Kidney tubule cell (primary cell): ENCODE measurements around the gene SULF2.

Experiments
- DNase-seq: peaks from one replicate; pipeline ENCODE4 v3.0.0-alpha.2; 2018; ENCODE audit warnings: low spot score

The SULF2 gene

DNA sequence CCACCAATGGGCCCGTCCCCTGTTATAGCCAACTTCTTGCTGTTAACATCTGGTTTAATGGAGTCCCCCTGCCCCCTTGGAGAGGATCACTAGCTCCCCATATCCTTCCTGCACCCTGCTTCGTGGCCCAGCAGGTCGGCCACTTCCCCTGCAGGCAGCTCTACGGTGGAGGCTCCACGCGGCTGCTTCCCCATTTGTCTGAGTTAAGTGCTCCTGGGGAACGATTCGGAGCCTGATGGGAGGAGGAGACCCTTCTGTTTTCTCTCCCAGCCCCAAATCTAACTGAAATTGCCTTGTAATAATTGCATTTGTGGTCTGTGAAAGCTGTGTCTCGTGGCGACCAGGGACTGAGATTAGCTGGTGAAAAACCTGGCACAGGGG lies 74.6 kb downstream of the SULF2 start:
- no peak for DNase-seq

DNA sequence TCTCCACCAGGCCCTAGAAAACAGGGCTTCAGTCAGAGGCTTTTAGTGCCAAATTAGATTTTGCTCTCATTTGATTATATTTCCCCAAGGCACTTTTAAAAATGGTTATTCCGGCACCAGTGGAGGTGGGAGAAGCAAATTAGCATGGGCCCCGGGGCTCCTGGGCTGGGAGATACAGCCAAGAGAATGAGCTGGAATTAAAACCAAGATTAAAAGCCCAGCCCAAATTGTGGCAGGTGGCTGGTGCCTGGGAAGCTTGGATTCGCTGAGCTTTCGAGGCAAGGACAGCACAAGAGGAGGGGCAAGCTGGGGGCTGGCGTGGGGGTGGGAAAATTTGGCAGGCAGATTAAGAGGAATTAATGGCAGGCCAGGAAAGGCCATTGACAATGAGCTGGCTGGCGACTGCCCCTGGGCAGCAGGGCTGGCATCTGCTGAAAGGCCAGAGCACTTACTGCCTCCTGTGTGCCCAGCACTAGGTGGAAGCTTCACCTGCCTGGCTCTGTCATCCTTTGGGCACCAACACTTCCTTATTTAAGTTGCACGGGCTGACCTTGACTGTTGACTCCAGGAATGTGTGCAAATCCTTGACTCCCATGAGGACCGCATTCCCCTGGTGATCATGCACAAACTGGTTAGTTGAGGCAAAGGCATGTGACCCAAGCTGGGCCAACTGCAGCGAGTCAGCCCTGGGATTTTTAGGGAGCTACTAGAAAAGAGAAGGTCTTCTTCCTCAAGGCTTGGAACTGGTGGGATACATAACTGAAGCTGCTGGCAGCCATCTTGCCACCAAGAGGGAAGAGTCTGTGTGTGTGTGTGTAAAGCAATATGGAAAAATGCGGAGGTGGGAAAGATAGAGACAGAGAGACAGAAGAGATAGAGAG lies 76.1 kb downstream of the SULF2 start:
- DNase-seq = no peak

DNA sequence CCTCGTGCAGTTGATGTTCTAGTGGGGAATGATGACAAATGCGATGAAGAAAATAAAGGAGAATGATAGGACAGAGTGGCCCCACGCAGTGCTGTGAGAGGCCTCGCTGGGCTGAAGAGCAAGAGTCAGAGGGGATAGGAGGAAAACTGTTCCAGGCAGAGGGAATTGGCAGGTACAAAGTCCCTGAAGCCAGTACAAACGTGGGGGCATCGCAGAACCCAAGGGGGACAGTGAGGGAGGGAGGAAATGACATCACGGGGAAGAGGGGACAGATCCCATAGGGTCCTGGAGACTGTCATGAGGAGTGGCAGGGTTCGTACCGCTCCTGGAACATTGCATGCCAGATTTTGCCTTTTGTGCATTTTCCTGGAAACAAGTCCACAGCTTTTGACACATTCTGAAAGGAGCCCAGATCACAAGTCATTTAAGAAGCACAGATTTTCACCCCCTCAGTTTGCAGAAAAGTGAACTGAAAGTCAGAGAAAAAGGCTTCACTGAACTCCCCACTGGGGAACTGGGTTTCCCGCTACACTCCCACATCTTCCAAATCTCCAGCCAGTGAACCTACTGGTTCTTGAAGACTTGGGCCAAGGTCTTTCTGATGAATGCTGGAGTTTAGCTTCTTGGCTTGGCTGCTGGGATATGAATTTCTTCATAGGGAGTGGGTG lies 77.0 kb downstream of the SULF2 start:
- no peak for DNase-seq

DNA sequence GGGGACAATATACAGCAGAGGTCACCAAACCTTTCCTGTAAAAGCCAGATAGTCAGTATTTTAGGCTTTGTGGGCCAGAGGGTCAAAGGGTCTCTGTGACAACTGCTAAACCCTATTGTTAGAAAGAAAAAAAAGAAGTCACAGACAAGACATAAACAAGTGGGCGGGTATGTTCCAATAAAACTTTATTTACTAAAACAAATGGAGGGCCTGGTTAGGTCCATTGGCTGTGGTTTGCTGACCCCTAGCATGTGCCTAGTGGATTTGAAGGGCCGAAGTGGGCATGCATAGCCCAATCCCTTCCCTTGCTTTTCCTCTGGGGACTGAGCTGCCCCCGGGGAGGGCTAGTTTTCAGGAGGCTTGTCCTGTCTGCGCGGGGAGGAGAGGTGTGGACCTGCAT lies 78.9 kb downstream of the SULF2 start:
- DNase-seq = no peak

DNA sequence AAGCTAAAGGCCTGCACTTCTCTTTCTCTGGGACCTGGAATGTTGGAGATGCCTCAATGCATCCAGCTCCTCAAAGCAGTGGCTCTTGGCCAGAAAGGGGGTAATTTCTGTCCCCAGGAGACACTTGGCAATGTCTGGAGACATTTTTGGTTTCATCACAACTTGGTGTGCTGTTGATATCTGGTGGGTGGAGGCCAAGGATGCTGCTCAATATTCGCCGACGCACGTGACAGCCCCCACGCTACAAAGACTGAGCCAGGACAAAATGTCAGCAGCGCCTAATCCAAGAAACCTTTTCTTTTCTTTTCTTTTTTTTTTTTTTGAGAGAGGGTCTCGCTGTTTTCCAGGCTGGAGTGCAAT lies 79.8 kb downstream of the SULF2 start:
- no peak for DNase-seq

DNA sequence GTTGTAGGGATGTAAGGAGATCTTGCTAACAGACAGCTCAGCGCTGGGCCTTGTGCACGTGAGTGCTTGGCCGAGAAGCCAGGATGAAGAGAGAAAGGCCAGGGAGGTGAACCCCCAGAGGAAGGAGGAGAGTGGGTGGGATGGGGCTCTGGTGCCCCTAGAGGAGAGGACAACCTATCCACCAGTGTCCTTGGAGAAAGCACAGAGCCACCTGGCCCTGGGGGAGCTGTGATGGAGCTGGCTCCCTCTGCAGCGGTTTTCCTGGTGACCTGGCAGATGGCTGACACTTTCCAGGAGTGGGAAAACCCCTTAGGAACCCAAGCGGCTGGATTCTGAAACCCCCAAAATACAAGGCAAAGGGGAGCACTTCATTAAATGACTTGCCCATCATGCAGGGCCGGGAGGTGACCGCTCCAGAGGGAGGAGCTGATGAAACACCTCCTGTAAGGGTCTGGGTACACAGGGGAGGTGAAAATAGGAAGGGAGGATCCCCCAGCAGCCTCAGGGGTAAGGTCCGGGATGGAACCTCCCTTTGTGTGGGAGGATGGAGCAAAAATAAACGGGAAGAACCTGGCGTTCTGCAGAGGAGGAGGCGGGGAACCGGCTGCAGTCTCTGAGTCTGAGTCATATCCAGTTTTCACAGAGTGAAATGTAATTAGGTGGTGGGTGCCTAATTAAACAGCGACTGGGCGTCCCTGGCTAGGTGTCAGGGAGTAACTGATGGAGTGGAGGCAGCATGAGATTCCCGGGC lies 80.4 kb downstream of the SULF2 start:
- DNase-seq = no peak

DNA sequence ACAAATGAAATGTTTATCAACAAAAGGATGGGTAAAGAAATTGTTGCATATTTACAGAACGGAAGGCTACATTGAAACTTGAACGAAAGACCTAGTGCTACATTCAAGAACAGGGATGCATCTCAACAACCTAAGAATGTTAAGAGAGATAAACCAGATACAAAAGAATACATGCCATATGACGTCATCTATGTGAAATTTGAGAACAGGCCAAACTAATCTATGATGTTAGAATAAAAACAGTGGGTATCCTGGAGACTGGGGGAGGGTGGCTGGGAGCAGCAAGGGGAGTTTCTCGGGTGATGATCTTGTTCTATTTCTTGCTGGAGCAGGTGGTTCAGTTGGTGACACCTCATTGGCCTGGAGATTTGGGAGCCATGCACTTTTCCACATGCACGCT lies 81.5 kb downstream of the SULF2 start:
- no peak for DNase-seq

DNA sequence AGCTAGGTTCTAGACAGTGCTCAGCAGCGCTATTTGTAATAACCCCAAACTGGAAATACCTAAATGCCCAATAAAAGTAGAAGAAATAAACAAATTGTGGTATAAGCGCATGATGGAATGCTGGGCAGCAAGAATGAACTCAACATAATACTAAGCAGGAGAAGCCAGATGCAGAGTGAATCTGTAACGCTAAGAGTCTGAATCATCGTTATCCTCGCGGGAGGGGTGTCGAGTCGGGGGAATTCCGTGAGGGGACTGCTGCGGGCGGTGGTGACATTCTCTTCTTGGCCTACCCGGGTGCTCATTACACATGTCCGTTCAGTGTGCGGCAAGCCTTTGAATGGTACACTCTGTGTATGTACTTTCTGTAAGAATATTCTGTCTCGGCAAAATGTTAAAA lies 83.7 kb downstream of the SULF2 start:
- no peak for DNase-seq

DNA sequence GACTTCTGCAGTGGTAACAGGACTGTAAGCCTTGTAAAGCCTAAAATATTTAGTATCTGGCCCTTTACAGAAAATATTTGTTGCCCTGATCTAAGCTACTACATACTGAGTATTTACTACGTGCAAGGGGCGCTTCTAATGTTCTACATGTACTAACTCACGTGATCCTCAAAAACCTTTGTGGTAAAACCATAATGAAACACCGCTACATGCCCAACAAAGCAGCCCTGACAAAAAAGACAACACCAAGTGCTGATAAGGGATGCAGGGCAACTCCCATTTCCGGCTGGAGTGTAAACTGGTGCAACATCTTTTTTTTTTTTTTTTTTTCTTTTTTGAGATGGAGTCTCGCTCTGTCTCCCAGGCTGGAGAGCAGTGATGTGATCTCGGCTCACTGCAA lies 85.0 kb downstream of the SULF2 start:
- no peak for DNase-seq

DNA sequence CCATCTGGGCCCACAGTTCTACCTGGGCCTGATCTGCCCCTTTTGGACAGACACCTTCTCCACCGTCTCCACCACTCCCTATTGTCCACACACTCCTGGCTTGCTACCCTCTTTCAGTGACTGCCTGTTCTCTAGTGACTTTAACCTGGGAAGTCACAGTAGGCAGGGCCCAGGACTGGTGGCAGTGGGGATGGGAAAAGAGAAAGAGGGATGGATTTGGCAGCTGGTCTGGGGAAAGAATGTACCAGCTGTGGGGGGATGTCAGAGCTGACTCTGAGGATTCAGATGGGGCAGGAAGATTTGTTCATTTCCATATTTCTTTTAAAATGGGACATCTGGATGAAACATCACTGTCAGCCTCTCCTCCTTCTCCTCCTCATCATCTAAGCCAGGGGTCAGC lies 85.5 kb downstream of the SULF2 start:
- no peak for DNase-seq

DNA sequence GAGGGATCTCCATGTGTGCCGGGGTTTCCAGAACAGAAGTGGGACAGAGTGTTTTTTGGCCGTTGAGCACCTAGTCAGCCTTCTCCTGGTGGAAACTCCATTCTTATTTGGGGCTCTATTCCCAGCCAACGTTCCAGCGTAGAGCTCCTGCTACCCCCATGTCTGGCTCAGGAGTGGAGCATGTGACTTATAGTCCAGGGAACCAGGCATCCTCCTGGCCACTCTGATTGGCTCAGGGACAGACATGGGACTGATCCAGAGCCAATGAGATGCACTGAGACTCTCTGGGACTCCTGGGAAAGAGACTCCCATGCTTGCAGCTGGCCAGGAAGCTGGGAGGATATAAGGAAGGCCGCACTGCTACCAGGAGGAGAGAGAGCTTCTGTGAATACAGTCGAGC lies 87.1 kb downstream of the SULF2 start:
- DNase-seq = no peak

DNA sequence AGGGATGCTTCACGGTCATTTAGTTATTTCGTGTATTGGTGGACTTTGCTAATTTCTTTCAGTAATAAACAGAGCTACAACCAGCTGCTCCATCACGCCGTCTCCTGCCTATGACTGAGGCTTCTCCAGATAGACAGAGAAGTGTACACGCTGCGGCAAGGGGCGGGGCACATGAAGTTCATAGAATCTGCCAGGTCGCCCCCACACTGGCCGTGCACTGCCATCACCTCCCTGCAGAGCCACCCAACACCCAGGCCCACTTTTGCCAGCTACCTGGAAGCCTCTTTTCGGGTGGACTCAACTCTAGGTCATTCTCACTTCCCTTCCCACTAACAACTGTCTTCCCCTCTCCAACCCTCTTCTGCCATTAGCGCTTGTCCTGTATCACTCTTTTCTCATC lies 88.4 kb downstream of the SULF2 start:
- no peak for DNase-seq

DNA sequence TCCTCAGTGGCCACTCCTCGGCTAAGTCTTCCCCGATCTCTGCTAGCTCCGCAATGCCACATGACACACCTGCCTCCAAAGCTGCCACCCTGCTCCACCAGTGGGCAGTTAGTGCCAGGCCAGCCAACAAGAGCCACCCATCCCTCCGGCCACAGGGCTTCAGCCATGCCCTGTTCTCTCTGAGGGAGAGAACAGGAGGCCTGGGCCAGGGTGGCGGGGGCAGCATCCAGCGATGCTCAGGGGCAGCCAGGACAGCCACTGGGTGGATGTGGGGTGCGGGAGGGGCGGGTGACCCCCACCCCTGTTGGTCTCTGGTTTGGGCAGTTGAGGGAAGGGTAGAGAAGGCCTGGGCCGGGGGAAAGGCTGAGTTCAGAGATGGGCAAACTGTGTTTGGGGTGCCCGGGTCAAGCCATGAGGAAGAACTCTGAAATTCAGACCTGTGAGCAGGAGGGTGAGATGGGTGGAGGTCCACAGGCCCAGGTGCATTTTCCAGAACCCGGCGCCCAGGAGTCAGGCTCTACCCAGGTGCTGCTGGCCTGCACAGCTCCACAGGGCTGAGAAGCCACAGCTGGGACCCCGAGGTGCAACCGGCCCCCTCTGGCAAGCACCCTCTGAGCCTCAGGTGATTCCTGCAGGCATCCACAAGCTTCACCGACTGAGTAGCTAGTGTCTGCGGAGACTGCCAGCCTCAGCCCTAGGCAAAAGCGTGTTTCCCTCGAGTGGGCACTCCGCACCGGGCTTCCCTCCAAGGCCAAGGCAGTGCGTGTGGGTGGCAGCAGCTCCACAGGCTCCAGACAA lies 91.1 kb downstream of the SULF2 start:
- no peak for DNase-seq

DNA sequence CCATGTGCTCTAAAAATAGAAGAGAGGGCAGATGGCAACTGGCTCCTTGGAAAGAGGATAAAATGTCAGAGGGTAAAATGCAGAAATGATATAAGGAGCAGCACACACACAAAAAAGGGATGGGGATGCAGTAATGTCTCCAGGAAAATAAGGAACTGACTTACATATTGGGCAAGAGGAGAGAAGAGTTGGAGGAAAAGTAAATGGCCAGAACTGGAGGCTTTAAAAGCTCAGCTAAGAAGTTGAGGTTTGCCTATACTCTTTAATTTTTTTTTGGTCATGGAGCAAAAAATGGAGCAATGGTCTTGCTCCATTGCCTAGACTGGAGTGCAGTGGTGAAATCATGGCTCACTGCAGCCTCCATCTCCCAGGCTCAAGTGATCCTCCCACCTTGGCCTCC lies 93.7 kb downstream of the SULF2 start:
- peak; percentile 25 for DNase-seq

DNA sequence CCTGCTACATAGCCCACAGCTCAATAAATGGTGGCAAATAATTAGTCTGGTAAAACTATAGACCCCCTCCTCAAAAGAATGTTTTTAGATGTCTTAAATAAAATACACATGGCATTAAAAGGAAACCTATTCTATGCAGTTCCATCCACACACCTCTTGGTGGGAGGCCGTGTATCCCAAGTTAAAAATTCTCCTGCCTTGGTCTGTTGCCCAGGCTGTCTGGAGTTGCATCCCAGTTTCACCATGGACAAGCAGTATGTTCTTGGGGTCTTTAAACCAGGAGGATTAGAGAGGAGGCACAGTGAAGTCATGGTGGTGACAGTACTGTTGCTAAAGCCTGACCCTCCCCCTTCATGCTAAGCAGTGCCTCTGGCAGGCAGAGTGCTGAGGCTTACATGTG lies 95.5 kb downstream of the SULF2 start:
- peak; percentile 5 for DNase-seq

DNA sequence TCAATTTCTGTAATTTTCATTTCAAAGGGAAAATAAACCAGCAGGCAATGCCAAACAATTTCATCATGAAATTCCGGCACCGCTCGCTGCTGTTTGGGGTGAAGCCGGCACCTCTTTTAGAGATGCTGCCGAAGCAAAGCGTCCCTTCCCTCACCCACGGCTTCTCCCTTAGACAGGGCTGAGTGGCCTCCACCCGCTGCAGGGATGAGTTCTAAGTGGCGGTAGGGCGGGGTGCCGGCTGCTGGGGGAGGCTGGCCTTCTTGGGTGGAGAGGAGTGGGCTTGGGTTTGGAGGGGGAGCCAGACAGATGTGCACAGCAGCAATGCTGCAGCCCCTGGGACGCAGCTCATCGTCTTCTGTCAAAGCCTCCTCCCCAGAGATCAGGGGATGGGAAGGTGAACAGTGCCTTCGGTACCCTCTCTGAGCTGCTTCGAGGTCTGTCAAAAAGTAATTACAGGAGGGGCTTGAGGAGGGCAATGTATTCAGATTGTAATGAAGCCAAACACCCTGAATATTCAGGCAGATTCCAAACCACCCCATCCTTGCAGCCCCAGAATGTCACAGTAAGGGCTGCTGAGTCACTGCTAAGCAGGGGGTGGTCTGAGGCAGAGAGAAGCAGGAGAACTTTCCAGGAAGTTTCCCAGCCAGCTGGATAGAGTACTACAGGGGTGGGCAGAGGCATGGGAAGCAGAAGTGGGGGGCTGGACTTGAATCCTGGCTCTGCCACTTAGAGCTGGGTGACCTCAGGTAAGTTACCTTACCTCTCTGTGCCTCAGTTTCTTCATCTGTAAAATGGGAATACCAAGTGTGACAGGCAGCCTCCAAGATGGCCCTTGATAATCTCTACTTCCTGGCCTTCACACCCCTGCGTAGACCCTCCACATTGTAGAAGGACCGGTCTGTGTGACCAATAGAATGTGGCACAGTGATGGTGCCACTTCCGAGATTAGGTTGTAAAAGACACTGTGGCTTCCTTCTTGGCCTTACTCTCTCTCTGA lies 96.6 kb downstream of the SULF2 start:
- peak; percentile 22 for DNase-seq

DNA sequence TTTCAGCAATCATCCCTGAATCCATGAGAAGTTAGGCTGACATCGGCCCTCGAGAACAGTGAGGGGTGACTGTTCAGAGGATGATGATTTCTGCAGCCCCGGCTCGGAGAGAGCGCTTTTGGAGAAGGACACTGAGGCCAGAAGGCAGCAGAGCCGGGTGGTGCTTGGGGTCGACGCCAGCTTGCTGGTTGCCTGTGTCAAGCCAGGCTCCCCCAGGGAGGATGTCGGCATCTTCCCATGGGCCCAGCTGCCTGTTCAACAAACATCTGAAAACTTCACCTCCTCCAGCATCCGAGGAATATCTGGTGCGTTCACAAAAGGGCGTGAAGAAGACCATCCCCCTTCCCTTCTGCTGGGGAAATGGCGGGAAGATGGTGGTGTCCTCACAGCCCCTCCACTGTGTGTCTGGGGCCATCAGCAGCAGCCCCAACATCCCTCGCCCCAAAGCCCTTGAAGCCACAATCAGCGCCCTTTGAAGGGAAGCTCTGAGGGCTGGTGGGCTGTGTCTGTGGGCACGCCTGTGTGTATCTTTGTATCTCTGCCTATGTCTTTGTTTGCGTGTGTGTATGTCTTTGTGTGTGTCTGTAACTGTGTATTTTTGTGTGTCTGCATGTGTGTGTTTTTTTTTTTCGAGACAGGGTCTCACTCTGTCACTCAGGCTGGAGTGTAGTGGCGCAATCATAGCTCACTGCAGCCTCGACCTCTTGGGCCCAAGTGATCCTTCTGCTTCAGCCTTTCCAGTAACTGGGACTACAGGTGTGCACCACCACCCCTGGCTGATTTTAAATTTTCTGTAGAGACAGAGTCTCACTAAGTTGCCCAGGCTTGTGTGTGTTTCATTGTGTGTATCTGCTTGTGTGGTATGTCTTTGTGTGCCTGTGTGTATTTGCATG lies 97.9 kb downstream of the SULF2 start:
- DNase-seq = no peak

DNA sequence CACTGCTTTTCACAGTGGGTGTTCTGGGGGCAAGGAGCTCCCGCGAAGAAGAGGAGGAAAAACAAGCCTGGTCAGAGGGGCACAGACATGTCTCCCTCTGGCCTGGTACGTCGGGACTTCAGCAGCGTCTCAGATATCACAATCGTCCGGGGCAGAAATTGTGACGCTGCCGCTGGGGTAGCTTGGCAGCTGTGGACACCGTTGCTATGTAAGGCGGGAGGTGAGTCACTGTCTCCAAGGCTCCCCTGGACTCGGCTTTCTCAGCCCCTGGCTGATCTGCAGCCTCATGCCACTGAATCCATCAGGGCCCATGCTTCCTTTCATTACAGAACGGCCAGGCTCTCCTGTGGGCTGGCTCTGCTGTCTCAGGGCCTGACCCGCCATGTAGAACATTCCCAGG lies 98.7 kb downstream of the SULF2 start:
- peak; percentile 47 for DNase-seq

DNA sequence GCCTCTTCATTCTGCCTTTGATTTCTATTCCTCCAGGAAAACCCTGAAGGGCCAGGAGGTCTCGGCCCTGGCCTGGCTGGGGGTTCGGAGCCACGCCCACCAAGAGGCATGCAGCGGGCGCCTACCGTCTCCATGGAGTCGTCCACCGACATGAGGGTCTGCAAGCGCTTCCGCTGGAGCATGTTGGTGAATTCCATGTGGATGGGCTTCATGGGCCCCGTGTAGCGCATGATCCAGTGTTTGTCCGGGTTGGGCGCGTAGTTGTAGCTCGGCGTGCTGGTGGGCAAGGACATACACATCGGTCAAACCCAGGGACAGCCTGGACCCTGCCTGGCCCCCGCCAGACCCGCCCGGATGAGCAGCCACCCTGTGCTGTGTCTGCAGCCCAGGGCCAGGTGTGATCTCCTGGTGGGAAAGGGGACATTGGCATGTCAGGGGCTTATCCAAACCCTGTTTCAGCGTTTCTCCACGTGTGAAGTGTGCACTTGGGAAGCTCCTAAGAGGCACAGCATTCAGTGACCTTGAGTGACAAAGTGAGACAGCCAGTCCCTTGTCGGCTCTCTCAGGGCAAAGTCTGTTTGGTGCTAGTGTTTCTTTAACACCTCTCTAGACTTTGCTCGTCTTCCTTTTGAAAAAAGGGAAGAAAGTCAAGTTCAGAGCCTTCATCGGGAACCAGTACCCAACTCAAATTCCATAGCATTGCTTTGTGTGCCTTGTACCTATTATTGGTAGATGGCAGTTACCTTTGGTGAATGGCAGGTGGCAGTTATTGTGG lies 100.8 kb downstream of the SULF2 start:
- DNase-seq = no peak
